Endothelial cell (in vitro differentiated cells): ENCODE measurements around the gene UBR7. TPM values are rescaled to one million over a fixed set of nuclear protein-coding genes. Genes with fewer than 3 reads are reported as not detected.

Experiments
- DNase-seq: peaks from one replicate; pipeline ENCODE4 v3.0.0; 2021; ENCODE audit warnings: low spot score
- H3K27ac Mint-ChIP-seq: one replicate; pipeline ENCODE4 v1.8.0; 2021; ENCODE audit warnings: mixed read lengths, inconsistent platforms; ENCODE audit not compliant: unreplicated experiment
- H3K27me3 Mint-ChIP-seq: one replicate; pipeline ENCODE4 v1.8.0; 2021; ENCODE audit warnings: mild to moderate bottlenecking, moderate library complexity, mixed read lengths, inconsistent platforms; ENCODE audit not compliant: unreplicated experiment
- H3K36me3 Mint-ChIP-seq: one replicate; pipeline ENCODE4 v1.8.0; 2021; ENCODE audit warnings: mild to moderate bottlenecking, low read depth, mixed read lengths, inconsistent platforms; ENCODE audit not compliant: unreplicated experiment
- H3K4me1 Mint-ChIP-seq: one replicate; pipeline ENCODE4 v1.8.0; 2021; ENCODE audit warnings: mild to moderate bottlenecking, mixed read lengths, inconsistent platforms; ENCODE audit not compliant: unreplicated experiment
- H3K4me3 Mint-ChIP-seq: one replicate; pipeline ENCODE4 v1.8.0; 2021; ENCODE audit warnings: mild to moderate bottlenecking, mixed read lengths, inconsistent platforms; ENCODE audit not compliant: unreplicated experiment
- H3K9me3 Mint-ChIP-seq: one replicate; pipeline ENCODE4 v1.8.0; 2021; ENCODE audit warnings: mixed read lengths, inconsistent platforms; ENCODE audit not compliant: unreplicated experiment
- CTCF ChIP-seq: fragments of 200-600 bp; sonication (generic); IDR thresholded peaks from one replicate; pipeline ENCODE4 v1.5.0; 2021; ENCODE audit warnings: antibody characterized with exemption; ENCODE audit not compliant: unreplicated experiment
- total RNA-seq: library from RNA; stranded (reverse); fragmentation: NEBNext Ultra II Directional; extraction: Animal tissue kit (Norgen Biotek cat#: 25700); gene quantifications from one replicate; pipeline ENCODE4 v1.2.1, GENCODE V29; 2021; ENCODE audit not compliant: unreplicated experiment

UBR7 gene
- total RNA-seq, 1 donor from 2014 or later: 35.8 TPM

- Mint-ChIP-seq H3K27ac (no peak overlapping the region), H3K27me3 (no peaks in the 10 kb centered on the region), H3K4me1 (peaks cover 12% of the 10 kb centered on the region), H3K36me3 (peaks cover 8% of the 10 kb centered on the region), H3K4me3 (no peak overlapping the region), H3K9me3 (no peaks in the 10 kb centered on the region)
- TF ChIP-seq CTCF: no peak
- no peak for DNase-seq
Measured at GRCh38 chr14:93263416-93263815, 56.4 kb downstream of the UBR7 start.

DNA sequence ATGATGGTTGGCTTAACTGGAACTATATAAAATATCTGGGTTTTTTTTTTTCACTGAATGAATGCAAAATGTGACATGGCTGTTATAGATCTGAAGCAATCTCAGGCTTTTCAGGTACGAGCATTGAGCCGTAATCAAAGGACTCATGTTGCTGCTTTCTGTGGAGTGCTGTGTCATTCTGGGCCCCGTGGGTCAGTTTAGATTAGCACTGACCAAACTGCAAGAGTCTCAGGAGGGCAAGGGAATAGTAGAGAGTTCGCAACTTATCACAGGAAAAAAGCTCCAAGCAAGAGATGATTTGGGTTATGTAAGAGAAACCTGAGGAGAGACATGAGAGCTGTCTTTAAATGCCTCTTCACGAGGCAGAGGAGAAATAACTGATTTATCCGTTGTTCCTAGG is 59.1 kb downstream of the UBR7 start:
- H3K4me3 Mint-ChIP-seq: no peak overlapping the region
- TF ChIP-seq CTCF: no peak
- H3K27me3 Mint-ChIP-seq: no peaks in the 10 kb centered on the region
- no peak for DNase-seq
- peaks cover 8% of the 10 kb centered on the region for H3K36me3 Mint-ChIP-seq
- H3K27ac Mint-ChIP-seq: no peak overlapping the region
- no peaks in the 10 kb centered on the region for H3K9me3 Mint-ChIP-seq
- peaks cover 23% of the 10 kb centered on the region for H3K4me1 Mint-ChIP-seq

- Mint-ChIP-seq H3K36me3 (peaks cover 8% of the 10 kb centered on the region), H3K27ac (no peak overlapping the region), H3K27me3 (no peaks in the 10 kb centered on the region), H3K4me3 (no peak overlapping the region), H3K9me3 (no peaks in the 10 kb centered on the region), H3K4me1 (peaks cover 34% of the 10 kb centered on the region)
- no peak for TF ChIP-seq CTCF
- no peak for DNase-seq
Measured at GRCh38 chr14:93267149-93267711, 60.2 kb downstream of the UBR7 start.

DNA sequence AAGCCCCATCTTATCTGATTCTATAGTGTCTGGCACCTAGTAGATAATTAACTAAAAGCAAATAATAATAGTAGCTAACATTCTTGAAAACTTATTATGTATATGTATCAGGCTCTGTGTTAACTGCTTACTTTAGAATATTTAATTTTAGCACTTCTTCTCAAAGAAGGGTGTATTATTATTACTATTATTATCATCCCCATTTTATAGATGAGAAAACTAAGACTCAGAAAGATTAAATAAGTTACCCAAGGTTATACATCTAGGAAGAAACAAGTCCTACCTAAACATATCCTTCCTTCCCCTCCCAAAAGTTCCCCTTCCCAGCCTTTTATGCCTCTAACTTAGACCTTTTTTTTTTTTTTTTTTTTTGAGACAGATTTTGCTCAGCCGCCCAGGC is 61.4 kb downstream of the UBR7 start:
- H3K27me3 Mint-ChIP-seq: no peaks in the 10 kb centered on the region
- peaks cover 42% of the 10 kb centered on the region for H3K4me1 Mint-ChIP-seq
- H3K9me3 Mint-ChIP-seq: no peaks in the 10 kb centered on the region
- no peak for TF ChIP-seq CTCF
- no peak overlapping the region for H3K4me3 Mint-ChIP-seq
- no peak for DNase-seq
- no peak overlapping the region for H3K27ac Mint-ChIP-seq
- H3K36me3 Mint-ChIP-seq: peaks cover 7% of the 10 kb centered on the region

GRCh38 chr14:93269341-93270068 is 62.4 kb downstream of the UBR7 start:
- no peak for DNase-seq
- peak overlapping the region; percentile 37 for H3K27ac Mint-ChIP-seq
- TF ChIP-seq CTCF: no peak

More at GRCh38 chr14:93269341-93270068, 62.4 kb downstream of the UBR7 start:
- Mint-ChIP-seq H3K27me3 (no peaks in the 10 kb centered on the region), H3K4me1 (peaks cover 37% of the 10 kb centered on the region), H3K36me3 (peaks cover 3% of the 10 kb centered on the region), H3K9me3 (no peaks in the 10 kb centered on the region), H3K4me3 (no peak overlapping the region)
